Fibroblast of pulmonary artery (primary cell): ENCODE measurements around the gene PSEN2.

Source experiments
- DNase-seq: peaks from one replicate; pipeline ENCODE4 v3.0.0-alpha.2; 2010; ENCODE audit warnings: low read depth
- H3K4me3 ChIP-seq: replicated peaks from 2 replicates; pipeline ENCODE4 v1.5.1; 2011; ENCODE audit warnings: low read depth, mild to moderate bottlenecking, control low read depth, low read length, moderate library complexity
- CTCF ChIP-seq: IDR thresholded peaks from 2 replicates; pipeline ENCODE4 v1.5.1; 2011; ENCODE audit warnings: mild to moderate bottlenecking, control low read depth, low read length, inconsistent platforms; ENCODE audit errors: missing control alignments

PSEN2 gene

GRCh38 chr1:226901421-226901820 lies 31.0 kb downstream of the PSEN2 start:
- no peak overlapping the region for H3K4me3 ChIP-seq
- no peak for TF ChIP-seq CTCF
- DNase-seq = no peak

- H3K4me3 ChIP-seq = no peak overlapping the region
- no peak for DNase-seq
- TF ChIP-seq CTCF = no peak
Observed at GRCh38 chr1:226902601-226903000, 32.2 kb downstream of the PSEN2 start.

GRCh38 chr1:226903819-226904716 lies 33.7 kb downstream of the PSEN2 start:
- peak; percentile 85 for DNase-seq
- TF ChIP-seq CTCF = no peak
- no peak overlapping the region for H3K4me3 ChIP-seq

GRCh38 chr1:226904772-226905171 lies 34.4 kb downstream of the PSEN2 start:
- DNase-seq = no peak
- no peak overlapping the region for H3K4me3 ChIP-seq
- no peak for TF ChIP-seq CTCF

- H3K4me3 ChIP-seq = no peak overlapping the region
- no peak for DNase-seq
- TF ChIP-seq CTCF = no peak
Observed at GRCh38 chr1:226908419-226908818, 38.0 kb downstream of the PSEN2 start.

GRCh38 chr1:226908913-226909312 lies 38.5 kb downstream of the PSEN2 start:
- no peak for DNase-seq
- no peak overlapping the region for H3K4me3 ChIP-seq
- TF ChIP-seq CTCF = no peak

GRCh38 chr1:226912587-226913176 lies 42.3 kb downstream of the PSEN2 start:
- TF ChIP-seq CTCF = peak; percentile 68
- H3K4me3 ChIP-seq = no peak overlapping the region
- peak; percentile 56 for DNase-seq
